Measurements from ENCODE around the gene DEFB129.

DNA sequence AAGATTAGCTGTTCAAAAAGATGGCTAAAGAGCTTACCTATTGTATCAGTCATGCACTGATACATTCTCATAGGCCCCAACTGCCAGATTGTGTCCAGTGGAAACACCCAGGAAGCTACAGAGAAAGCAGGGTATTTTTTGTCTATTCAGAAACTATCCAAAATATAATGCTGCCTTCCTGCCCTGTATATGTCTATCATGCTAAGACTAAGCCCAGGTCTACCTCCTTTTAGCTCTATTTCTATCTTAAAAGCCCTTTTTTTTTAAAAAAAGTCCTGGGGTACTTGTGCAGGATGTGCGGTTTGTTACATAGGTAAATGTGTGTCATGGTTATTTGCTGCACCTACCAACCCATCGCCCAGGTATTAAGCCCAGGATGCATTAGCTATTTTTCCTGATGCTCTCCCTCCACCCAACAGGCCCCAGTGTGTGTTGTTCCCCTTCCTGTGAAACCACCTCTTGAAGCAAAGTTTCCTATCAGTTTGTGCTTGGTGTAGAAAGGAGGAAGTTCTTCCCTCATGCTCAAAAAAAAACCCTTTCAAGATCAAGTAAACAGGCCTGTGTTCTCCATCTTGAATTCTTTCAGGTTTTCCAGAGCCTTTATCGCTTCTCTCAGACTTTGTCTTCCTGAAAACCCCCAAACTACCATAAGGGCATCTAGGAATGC is 514 bp downstream of the DEFB129 start:
- TF ChIP-seq, protein P1, sequence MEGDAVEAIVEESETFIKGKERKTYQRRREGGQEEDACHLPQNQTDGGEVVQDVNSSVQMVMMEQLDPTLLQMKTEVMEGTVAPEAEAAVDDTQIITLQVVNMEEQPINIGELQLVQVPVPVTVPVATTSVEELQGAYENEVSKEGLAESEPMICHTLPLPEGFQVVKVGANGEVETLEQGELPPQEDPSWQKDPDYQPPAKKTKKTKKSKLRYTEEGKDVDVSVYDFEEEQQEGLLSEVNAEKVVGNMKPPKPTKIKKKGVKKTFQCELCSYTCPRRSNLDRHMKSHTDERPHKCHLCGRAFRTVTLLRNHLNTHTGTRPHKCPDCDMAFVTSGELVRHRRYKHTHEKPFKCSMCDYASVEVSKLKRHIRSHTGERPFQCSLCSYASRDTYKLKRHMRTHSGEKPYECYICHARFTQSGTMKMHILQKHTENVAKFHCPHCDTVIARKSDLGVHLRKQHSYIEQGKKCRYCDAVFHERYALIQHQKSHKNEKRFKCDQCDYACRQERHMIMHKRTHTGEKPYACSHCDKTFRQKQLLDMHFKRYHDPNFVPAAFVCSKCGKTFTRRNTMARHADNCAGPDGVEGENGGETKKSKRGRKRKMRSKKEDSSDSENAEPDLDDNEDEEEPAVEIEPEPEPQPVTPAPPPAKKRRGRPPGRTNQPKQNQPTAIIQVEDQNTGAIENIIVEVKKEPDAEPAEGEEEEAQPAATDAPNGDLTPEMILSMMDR (conservative IDR thresholded peaks at IDR 0.05; ENCODE audit: low read length), result no peak
- no peak for TF ChIP-seq EZH2phosphoT487 (IDR thresholded peaks at IDR 0.05; ENCODE audit: borderline replicate concordance, low read depth, low read length)

Data from OCI-LY7 (cell line).